ENCODE data around the gene USP17L19. TPM values are rescaled to one million over a fixed set of nuclear protein-coding genes. Genes with fewer than 3 reads are reported as not detected.
"Not testable (repeated sequence)": the region's sequence is repeated elsewhere in the genome, so short reads cannot be mapped to it uniquely, and the experiment has no call there.

The USP17L19 gene
- total RNA-seq, 1 donor from 2014 or later = not detected

DNA sequence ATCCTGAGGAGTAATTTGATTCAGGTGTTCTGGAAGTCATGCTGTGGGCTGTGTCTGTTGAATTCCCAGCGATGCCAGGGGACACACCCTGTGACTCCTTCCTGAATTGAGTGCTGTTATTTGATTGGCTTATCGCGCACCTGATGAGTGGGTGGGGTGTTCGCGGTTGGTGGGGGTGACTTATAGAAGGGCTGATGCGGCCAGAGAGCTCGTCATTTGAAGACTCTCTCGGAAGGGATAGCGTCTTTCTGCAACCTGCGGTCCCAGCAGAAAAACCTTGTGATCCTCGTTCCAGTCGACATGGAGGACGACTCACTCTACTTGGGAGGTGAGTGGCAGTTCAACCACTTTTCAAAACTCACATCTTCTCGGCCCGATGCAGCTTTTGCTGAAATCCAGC is 14.1 kb downstream of the USP17L19 start, which contains the start of gene USP17L22:
Gene USP17L22 (plus strand): TSS at position 301 of the 400 bp plus-strand sequence. CDS start 0 bp downstream, at position 301.
- H3K4me1 Mint-ChIP-seq; H3K27me3 Mint-ChIP-seq (ENCODE audit: low read depth); H3K27ac Mint-ChIP-seq; DNase-seq (ENCODE audit: low spot score in 2 of 2, unreplicated experiment in 2 of 2); H3K9me3 Mint-ChIP-seq; H3K36me3 Mint-ChIP-seq; H3K4me3 Mint-ChIP-seq: not testable (repeated sequence)

- H3K27ac Mint-ChIP-seq; H3K36me3 Mint-ChIP-seq; H3K4me3 Mint-ChIP-seq; H3K27me3 Mint-ChIP-seq (ENCODE audit: low read depth); H3K4me1 Mint-ChIP-seq; H3K9me3 Mint-ChIP-seq: not testable (repeated sequence)
- peak; percentile 40 to 43 for DNase-seq (ENCODE audit: low spot score in 2 of 2, unreplicated experiment in 2 of 2)
Measured at GRCh38 chr4:9271719-9272118, 18.5 kb downstream of the USP17L19 start.

Other genes with a start within 250 kb of the USP17L19 start
- gene FAM90A26, start 83.0 kb upstream of the USP17L19 start, total RNA-seq = not detected in 3 replicates
- not detected in 3 replicates for gene USP17L10, start 42.7 kb upstream of the USP17L19 start, total RNA-seq
- gene USP17L11, start 38.0 kb upstream of the USP17L19 start, total RNA-seq = 0.14 TPM in 1 of 3 replicates, not detected in the others
- not detected in 3 replicates for gene USP17L12, start 33.2 kb upstream of the USP17L19 start, total RNA-seq
- gene USP17L13, start 28.5 kb upstream of the USP17L19 start, total RNA-seq = not detected in 3 replicates
- gene USP17L15, start 19.0 kb upstream of the USP17L19 start, total RNA-seq = 0.16 TPM in 1 of 3 replicates, not detected in the others
- gene USP17L17, start 9.5 kb upstream of the USP17L19 start, total RNA-seq = not detected in 3 replicates
- gene USP17L18, start 4.7 kb upstream of the USP17L19 start, total RNA-seq = not detected in 3 replicates
- gene USP17L20, start 4.7 kb downstream of the USP17L19 start, total RNA-seq = not detected in 3 replicates
- not detected in 3 replicates for gene USP17L21, start 9.5 kb downstream of the USP17L19 start, total RNA-seq
- not detected in 3 replicates for gene USP17L22, start 14.2 kb downstream of the USP17L19 start, total RNA-seq
- gene USP17L24, start 71.8 kb downstream of the USP17L19 start, total RNA-seq = not detected in 3 replicates
- gene USP17L25, start 76.5 kb downstream of the USP17L19 start, total RNA-seq = not detected in 3 replicates
- gene USP17L26, start 81.3 kb downstream of the USP17L19 start, total RNA-seq = not detected in 3 replicates
- not detected in 3 replicates for gene USP17L5, start 86.0 kb downstream of the USP17L19 start, total RNA-seq
- gene USP17L27, start 90.8 kb downstream of the USP17L19 start, total RNA-seq = not detected in 3 replicates
- not detected in 3 replicates for gene USP17L28, start 95.5 kb downstream of the USP17L19 start, total RNA-seq
- gene USP17L29, start 100.3 kb downstream of the USP17L19 start, total RNA-seq = not detected in 3 replicates
- not detected in 3 replicates for gene USP17L30, start 109.8 kb downstream of the USP17L19 start, total RNA-seq
- gene DEFB131A, start 191.0 kb downstream of the USP17L19 start, total RNA-seq = not detected in 3 replicates

Data from mesothelial cell of epicardium (in vitro differentiated cells).